Duodenal mucosa (tissue), 2 donors: Measurements from ENCODE around the gene NRXN3.
A peak's percentile ranks its signal among the peaks of the same experiment; 100 is the strongest.
"Not testable (repeated sequence)": the region's sequence is repeated elsewhere in the genome, so short reads cannot be mapped to it uniquely, and the experiment has no call there.

Source experiments
- H3K27ac ChIP-seq: one replicate; pipeline ENCODE4 v1.7.0; 2013; ENCODE audit warnings: low read depth, low read length
- H3K27me3 ChIP-seq, 2 donors: one replicate each; pipeline ENCODE4 v1.7.0; 2013; ENCODE audit warnings: low read length in 2 of 2, control low read depth in 1 of 2; ENCODE audit not compliant: insufficient read depth in 2 of 2, control insufficient read depth in 1 of 2
- H3K36me3 ChIP-seq, 2 donors: one replicate each; pipeline ENCODE4 v1.7.0; 2013; ENCODE audit warnings: low read length in 2 of 2, control low read depth in 1 of 2; ENCODE audit not compliant: insufficient read depth in 2 of 2, control insufficient read depth in 1 of 2
- H3K4me1 ChIP-seq, 2 donors: one replicate each; pipeline ENCODE4 v1.7.0; 2013; ENCODE audit warnings: low read length in 2 of 2, control low read depth in 1 of 2; ENCODE audit not compliant: insufficient read depth in 2 of 2, control insufficient read depth in 1 of 2
- H3K4me3 ChIP-seq, 2 donors: one replicate each; pipeline ENCODE4 v1.7.0; 2013; ENCODE audit warnings: low read length in 2 of 2, low read depth in 1 of 2
- H3K9ac ChIP-seq, 2 donors: one replicate each; pipeline ENCODE4 v1.7.0; 2013; ENCODE audit warnings: low read length in 2 of 2, low read depth in 1 of 2
- H3K9me3 ChIP-seq, 2 donors: one replicate each; pipeline ENCODE4 v1.7.0; 2013; ENCODE audit warnings: low read length in 2 of 2, control low read depth in 1 of 2; ENCODE audit not compliant: control insufficient read depth in 1 of 2

The NRXN3 gene

DNA sequence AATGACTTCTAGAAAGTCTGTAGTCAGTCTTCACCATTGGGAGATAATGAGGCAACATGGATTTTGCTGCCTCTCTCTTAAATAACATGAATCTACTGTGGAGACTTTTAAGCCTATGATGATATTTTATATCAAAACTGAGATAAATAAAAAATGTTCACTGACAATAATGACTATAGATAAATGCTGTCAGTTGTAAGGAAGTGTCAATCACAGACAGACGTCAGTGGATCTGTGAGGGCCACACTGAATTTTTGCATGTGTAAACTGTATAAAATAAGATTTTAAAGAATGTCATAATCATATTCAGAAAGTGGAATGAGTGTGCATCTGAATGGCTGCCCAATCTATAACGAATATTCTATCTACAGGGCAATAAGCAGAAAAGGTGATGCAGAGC lies 364.0 kb downstream of the NRXN3 start:
- H3K36me3 ChIP-seq: no peaks in the 10 kb centered on the region

DNA sequence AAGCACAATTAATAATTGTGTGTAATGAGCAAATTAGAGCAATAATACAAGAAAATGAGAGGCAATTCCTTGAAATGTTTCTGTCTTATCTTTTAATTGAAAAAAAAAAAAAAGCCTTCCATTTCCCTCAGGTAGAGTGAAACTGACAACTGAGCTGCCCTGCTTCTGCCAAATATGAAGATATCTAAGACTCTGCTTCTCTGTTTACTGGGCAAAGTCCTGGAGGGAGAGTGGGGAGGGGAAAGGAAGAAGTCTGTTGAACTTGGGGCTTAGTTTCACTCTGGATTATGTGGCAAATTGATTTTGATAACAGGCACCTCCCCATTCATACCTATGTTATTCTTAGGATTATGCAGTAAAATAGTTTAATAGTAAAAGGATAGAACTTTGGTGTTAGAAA lies 364.9 kb downstream of the NRXN3 start:
- no peak overlapping the region for H3K9ac ChIP-seq
- no peaks in the 10 kb centered on the region for H3K27me3 ChIP-seq
- no peaks in the 10 kb centered on the region for H3K36me3 ChIP-seq
- peak overlapping the region in 1 of 2 donors; percentile 9 for H3K4me3 ChIP-seq
- H3K9me3 ChIP-seq: no peaks in the 10 kb centered on the region
- peaks cover 0 to 11% of the 10 kb centered on the region in 2 donors for H3K4me1 ChIP-seq
- H3K27ac ChIP-seq: no peak overlapping the region

More for the DNA sequence above, 364.0 kb downstream of the NRXN3 start:
- Histone ChIP-seq H3K9me3 (no peaks in the 10 kb centered on the region), H3K27me3 (no peaks in the 10 kb centered on the region), H3K4me3 (no peak overlapping the region), H3K27ac (no peak overlapping the region), H3K9ac (no peak overlapping the region), H3K4me1 (peaks cover 0 to 11% of the 10 kb centered on the region in 2 donors)

DNA sequence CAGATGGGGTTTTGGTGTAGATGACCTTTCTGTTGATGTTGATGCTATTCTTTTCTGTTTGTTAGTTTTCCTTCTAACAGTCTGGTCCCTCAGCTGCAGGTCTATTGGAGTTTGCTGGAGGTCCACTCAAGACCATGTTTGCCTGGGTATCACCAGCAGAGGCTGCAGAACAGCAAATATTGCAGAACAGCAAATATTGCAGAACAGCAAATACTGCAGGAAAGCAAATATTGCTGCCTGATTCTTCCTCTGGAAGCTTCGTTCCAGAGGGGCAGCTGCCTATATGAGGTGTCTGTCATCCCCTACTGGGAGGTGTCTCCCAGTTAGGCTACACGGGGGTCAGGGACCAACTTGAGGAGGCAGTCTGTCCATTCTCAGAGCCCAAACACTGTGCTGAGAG lies 371.6 kb downstream of the NRXN3 start:
- not testable (repeated sequence) for H3K4me3 ChIP-seq, H3K4me1 ChIP-seq, H3K27ac ChIP-seq, H3K27me3 ChIP-seq, H3K36me3 ChIP-seq, H3K9me3 ChIP-seq, H3K9ac ChIP-seq

DNA sequence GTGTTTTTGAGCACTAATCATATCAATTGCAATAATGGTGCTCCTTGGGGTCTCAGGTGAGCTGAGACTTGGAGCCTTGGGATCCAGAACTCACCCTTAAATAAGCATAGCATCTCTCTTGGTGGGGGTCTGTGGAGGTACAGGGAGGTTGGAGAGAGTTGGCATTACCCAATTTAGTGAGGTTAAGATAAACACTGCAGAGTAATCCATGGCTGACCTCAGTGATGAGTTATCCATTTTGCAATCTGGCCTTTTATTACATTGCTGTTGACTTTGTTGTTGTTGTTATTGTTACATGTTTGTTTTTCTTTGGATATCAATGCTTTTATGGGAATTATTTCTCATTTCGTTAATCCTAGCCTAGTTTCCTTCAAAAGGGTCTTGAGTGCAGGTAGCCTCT lies 373.3 kb downstream of the NRXN3 start:
- Histone ChIP-seq H3K27me3 (no peaks in the 10 kb centered on the region), H3K27ac (no peak overlapping the region), H3K9me3 (no peaks in the 10 kb centered on the region), H3K9ac (no peak overlapping the region), H3K36me3 (no peaks in the 10 kb centered on the region), H3K4me3 (no peak overlapping the region), H3K4me1 (peaks cover 2 to 3% of the 10 kb centered on the region in 2 donors)

GRCh38 chr14:78561074-78561473 lies 390.9 kb downstream of the NRXN3 start:
- Histone ChIP-seq H3K4me3 (no peak overlapping the region), H3K9me3 (no peaks in the 10 kb centered on the region), H3K4me1 (no peaks in the 10 kb centered on the region), H3K27me3 (no peaks in the 10 kb centered on the region), H3K36me3 (no peaks in the 10 kb centered on the region), H3K9ac (no peak overlapping the region), H3K27ac (no peak overlapping the region)

DNA sequence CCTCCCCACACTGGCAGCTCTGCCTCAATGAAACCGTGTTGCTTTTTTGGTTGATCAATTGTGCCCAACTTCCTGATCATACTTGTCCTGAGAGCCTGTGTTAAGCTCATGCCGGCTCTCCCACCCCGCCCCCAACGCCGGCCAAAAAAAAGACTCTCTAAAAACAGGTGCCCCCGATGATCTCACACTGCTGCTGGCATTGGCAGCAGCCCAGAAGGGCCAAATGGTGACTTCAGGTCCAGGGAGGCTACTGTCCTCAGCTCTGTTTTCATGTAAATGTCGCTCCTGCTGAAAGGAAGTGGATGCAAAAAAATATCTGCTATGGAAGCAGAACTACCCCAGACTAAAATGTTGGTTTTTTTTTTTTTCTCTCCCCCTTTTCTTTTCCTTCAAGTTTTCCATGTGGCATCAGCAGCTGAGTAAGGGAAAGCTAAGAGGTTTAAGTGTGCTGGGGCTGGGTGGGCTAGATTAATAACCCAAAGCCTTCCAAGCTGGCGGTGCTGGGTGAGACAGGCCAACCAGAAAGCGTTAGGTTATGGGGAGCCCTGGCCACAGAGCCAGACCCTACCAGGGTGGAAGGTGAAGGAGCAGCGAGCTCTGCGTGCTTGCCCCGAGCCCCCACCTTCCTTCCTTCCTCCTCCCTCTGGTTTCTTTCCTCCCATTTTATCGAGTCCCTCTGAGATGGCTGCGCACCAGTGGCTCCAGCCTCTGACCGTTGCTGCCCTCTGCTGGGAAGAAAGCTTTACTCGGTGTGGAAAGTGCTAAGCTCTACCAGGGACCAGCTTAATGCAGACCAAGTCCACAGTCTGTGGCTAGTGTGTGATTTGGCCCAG lies 396.1 kb downstream of the NRXN3 start:
- no peaks in the 10 kb centered on the region for H3K36me3 ChIP-seq
- peak overlapping the region; percentile 12 to 20 for H3K4me3 ChIP-seq
- no peaks in the 10 kb centered on the region for H3K9me3 ChIP-seq
- no peak overlapping the region for H3K9ac ChIP-seq
- no peaks in the 10 kb centered on the region for H3K27me3 ChIP-seq
- H3K4me1 ChIP-seq: peaks cover 7 to 8% of the 10 kb centered on the region in 2 donors
- no peak overlapping the region for H3K27ac ChIP-seq

GRCh38 chr14:78566859-78567172 lies 396.6 kb downstream of the NRXN3 start:
- Histone ChIP-seq H3K27me3 (no peaks in the 10 kb centered on the region), H3K9me3 (no peaks in the 10 kb centered on the region), H3K27ac (no peak overlapping the region), H3K36me3 (no peaks in the 10 kb centered on the region), H3K9ac (no peak overlapping the region), H3K4me1 (peaks cover 7 to 8% of the 10 kb centered on the region in 2 donors), H3K4me3 (no peak overlapping the region)

DNA sequence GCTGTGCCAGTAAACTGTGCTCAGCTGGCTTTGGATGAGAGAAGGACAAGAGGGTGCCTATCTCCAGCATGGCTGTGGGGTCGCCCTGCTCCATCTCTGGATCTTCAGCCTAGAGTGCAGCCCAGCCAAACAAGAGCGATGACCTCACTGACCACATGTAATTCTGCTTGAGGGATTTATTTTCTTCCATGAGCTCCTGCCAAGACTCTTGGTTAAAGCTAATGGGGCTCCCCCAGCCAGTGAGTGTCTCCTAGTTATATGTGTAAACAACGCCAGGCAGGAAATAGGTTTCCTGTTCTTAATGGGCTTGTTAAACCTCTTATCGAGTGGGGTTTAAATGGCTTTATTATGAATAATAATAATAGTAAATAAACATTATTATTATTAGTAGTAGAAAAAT lies 397.2 kb downstream of the NRXN3 start:
- H3K36me3 ChIP-seq: no peaks in the 10 kb centered on the region
- H3K9ac ChIP-seq: no peak overlapping the region
- no peak overlapping the region for H3K27ac ChIP-seq

GRCh38 chr14:78573736-78574135 lies 403.6 kb downstream of the NRXN3 start:
- peaks cover 10 to 12% of the 10 kb centered on the region in 2 donors for H3K9me3 ChIP-seq
- H3K4me3 ChIP-seq, H3K9ac ChIP-seq, H3K4me1 ChIP-seq, H3K36me3 ChIP-seq, H3K27me3 ChIP-seq, H3K27ac ChIP-seq: not testable (repeated sequence)

More for the DNA sequence above, 397.2 kb downstream of the NRXN3 start:
- no peaks in the 10 kb centered on the region for H3K27me3 ChIP-seq
- no peak overlapping the region for H3K4me3 ChIP-seq
- peaks cover 7 to 8% of the 10 kb centered on the region in 2 donors for H3K4me1 ChIP-seq
- no peaks in the 10 kb centered on the region for H3K9me3 ChIP-seq

DNA sequence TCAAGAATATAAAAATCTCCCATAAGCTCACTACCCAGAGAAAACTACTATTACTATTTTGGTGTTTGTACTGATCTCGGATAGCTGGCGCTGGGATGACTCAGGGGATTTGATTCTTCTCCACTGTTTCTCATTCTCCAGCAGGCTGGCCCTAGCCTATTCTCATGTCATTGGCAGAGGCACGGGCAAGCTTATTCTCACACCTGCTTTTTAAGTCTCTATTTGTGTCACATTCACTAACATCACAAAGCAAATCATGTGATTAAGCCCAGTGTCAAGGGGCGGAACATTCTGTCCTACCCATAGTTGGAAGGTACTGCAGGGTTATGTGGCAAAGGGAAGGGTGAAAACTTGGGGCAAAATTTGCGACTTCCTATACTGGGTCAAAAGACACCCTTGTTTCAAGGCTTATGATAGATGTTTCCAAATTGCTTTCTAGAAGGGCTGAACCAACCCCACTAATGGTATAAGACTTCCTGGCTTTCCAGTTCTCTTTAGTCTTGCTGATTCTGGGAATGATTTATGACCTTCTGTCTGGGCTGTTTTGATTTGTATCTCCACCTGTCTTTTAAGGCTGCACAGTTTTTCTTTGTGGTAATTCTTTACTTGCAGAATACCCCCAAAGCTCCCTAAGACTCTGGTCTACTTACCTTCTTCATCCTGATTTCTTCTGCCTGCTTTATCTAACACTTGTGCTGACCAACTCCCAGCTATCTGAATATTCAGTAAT lies 406.4 kb downstream of the NRXN3 start:
- H3K27ac ChIP-seq: no peak overlapping the region
- H3K9me3 ChIP-seq: peaks cover 10 to 12% of the 10 kb centered on the region in 2 donors
- no peak overlapping the region for H3K4me3 ChIP-seq
- no peaks in the 10 kb centered on the region for H3K4me1 ChIP-seq
- H3K9ac ChIP-seq: no peak overlapping the region
- H3K36me3 ChIP-seq: no peaks in the 10 kb centered on the region
- no peaks in the 10 kb centered on the region for H3K27me3 ChIP-seq
